Esophagus (tissue), 2 donors: ENCODE measurements around the gene CDKAL1. TPM values are rescaled to one million over a fixed set of nuclear protein-coding genes. Genes with fewer than 3 reads are reported as not detected.

Experiments
- H3K27ac ChIP-seq, 2 donors: one replicate each; pipeline ENCODE4 v1.5.1; 2013; ENCODE audit warnings: low read depth in 2 of 2, mild to moderate bottlenecking in 2 of 2, inconsistent platforms in 1 of 2, low read length in 1 of 2, moderate library complexity in 1 of 2
- H3K27me3 ChIP-seq, 2 donors: one replicate each; pipeline ENCODE4 v1.6.1; 2013; ENCODE audit warnings: low read length in 2 of 2, control low read depth in 1 of 2, mild to moderate bottlenecking in 1 of 2; ENCODE audit not compliant: insufficient read depth in 2 of 2, control insufficient read depth in 1 of 2
- H3K36me3 ChIP-seq, 2 donors: one replicate each; pipeline ENCODE4 v1.6.1; 2013; ENCODE audit warnings: low read length in 1 of 2; ENCODE audit not compliant: control insufficient read depth in 2 of 2, insufficient read depth in 2 of 2
- H3K4me1 ChIP-seq, 2 donors: one replicate each; pipeline ENCODE4 v1.6.1; 2013; ENCODE audit warnings: low read length in 1 of 2; ENCODE audit not compliant: control insufficient read depth in 2 of 2, insufficient read depth in 2 of 2
- H3K4me3 ChIP-seq, 2 donors: one replicate each; pipeline ENCODE4 v1.5.1; 2013; ENCODE audit warnings: low read length in 2 of 2, mild to moderate bottlenecking in 2 of 2, low read depth in 1 of 2, moderate library complexity in 1 of 2
- H3K9me3 ChIP-seq, 2 donors: one replicate each; pipeline ENCODE4 v1.6.1; 2013; ENCODE audit warnings: mild to moderate bottlenecking in 2 of 2, low read depth in 1 of 2, low read length in 1 of 2, moderate library complexity in 1 of 2; ENCODE audit not compliant: control insufficient read depth in 2 of 2, insufficient read depth in 1 of 2
- WGBS, 2 donors: extraction: QIAGEN DNeasy Blood & Tissue Kit; methylation state at CpG; one replicate each; pipeline ENCODE4 v1.1.7; 2013; 5-methylcytosine and 5-hydroxymethylcytosine counted together
- polyA plus RNA-seq, 2 donors: library from polyadenylated mRNA; stranded (reverse); fragments of 200-250 nt; gene quantifications; one replicate each; pipeline ENCODE4 v1.2.3, GENCODE V29; 2013
- donor health status: healthy with polysubstance abuse.
- donor health status: Bipolar disorder and iron deficiency.

The CDKAL1 gene
- polyA plus RNA-seq, 2 donors = 3.5 TPM

- Histone ChIP-seq H3K4me1 (no peaks in the 10 kb centered on the region), H3K27me3 (no peaks in the 10 kb centered on the region), H3K9me3 (no peaks in the 10 kb centered on the region), H3K27ac (no peak overlapping the region), H3K36me3 (no peaks in the 10 kb centered on the region), H3K4me3 (no peak overlapping the region)
- 77 to 88% methylated on average over 4 of the region's 4 CpGs for WGBS, 2 donors
Observed at GRCh38 chr6:21123507-21124436, 589.5 kb downstream of the CDKAL1 start.

DNA sequence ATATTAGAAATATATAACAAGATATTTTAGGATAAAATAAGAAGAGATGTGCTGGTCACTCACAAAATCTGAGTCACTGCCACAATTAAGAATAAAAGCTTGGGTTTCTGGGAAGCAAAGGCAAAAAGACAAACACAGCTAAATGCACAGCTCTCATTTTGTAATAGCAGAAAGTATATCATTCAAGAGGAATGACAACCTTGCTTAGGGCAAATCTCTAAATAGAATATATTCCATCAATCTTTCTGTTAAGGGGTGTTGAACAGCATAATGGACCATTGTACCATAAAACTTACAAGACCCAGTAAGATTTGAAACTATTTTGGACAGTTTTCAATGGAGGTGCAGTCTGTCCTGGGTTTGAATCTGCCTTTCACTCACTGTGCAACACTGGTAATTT, 594.3 kb downstream of the CDKAL1 start:
- no peaks in the 10 kb centered on the region for H3K4me1 ChIP-seq
- no peak overlapping the region for H3K27ac ChIP-seq
- no peaks in the 10 kb centered on the region for H3K9me3 ChIP-seq
- no peaks in the 10 kb centered on the region for H3K36me3 ChIP-seq
- no peaks in the 10 kb centered on the region for H3K27me3 ChIP-seq
- no peak overlapping the region for H3K4me3 ChIP-seq

- WGBS, 2 donors = 92 to 94% methylated on average over 3 of the region's 3 CpGs
Observed at GRCh38 chr6:21131406-21131805, 597.1 kb downstream of the CDKAL1 start.

DNA sequence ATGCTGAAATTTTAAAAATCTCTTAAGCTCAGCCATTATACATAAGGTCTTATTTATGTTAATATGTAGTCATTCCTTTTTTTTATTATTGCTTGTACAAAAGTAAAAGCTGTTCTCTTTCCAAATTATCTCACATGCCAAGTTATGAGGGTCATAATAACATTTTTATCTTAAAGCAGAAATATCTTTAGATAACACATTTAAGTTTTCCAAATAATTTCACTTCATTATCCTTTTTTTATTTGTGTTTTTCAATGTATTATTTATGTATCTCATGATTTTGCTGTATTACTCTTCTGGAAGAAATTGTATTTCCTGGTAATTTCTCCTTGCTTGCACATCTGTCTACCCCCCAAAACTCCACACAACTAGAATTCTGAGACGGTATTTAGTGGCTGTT, 598.2 kb downstream of the CDKAL1 start:
- H3K27ac ChIP-seq = no peak overlapping the region
- 55 to 58% methylated on average over 1 of the region's 1 CpG for WGBS, 2 donors
- no peak overlapping the region for H3K4me3 ChIP-seq

More at GRCh38 chr6:21131406-21131805, 597.1 kb downstream of the CDKAL1 start:
- no peaks in the 10 kb centered on the region for H3K36me3 ChIP-seq
- H3K4me1 ChIP-seq = no peaks in the 10 kb centered on the region
- no peaks in the 10 kb centered on the region for H3K27me3 ChIP-seq
- H3K9me3 ChIP-seq = no peaks in the 10 kb centered on the region
- H3K27ac ChIP-seq = no peak overlapping the region
- no peak overlapping the region for H3K4me3 ChIP-seq

GRCh38 chr6:21132856-21133838, 598.9 kb downstream of the CDKAL1 start:
- no peak overlapping the region for H3K27ac ChIP-seq
- no peak overlapping the region for H3K4me3 ChIP-seq
- no peaks in the 10 kb centered on the region for H3K9me3 ChIP-seq
- no peaks in the 10 kb centered on the region for H3K36me3 ChIP-seq
- no peaks in the 10 kb centered on the region for H3K27me3 ChIP-seq
- WGBS, 2 donors = 62 to 69% methylated on average over 6 of the region's 6 CpGs
- no peaks in the 10 kb centered on the region for H3K4me1 ChIP-seq

More for the DNA sequence above, 598.2 kb downstream of the CDKAL1 start:
- no peaks in the 10 kb centered on the region for H3K36me3 ChIP-seq
- no peaks in the 10 kb centered on the region for H3K4me1 ChIP-seq
- no peaks in the 10 kb centered on the region for H3K27me3 ChIP-seq
- H3K9me3 ChIP-seq = no peaks in the 10 kb centered on the region

GRCh38 chr6:21133901-21134300, 599.6 kb downstream of the CDKAL1 start:
- Histone ChIP-seq H3K9me3 (no peaks in the 10 kb centered on the region), H3K4me1 (no peaks in the 10 kb centered on the region), H3K27me3 (no peaks in the 10 kb centered on the region), H3K4me3 (no peak overlapping the region), H3K36me3 (no peaks in the 10 kb centered on the region), H3K27ac (no peak overlapping the region)
- WGBS, 2 donors = 67 to 72% methylated on average over 6 of the region's 6 CpGs

GRCh38 chr6:21134356-21134755, 600.1 kb downstream of the CDKAL1 start:
- H3K27me3 ChIP-seq = no peaks in the 10 kb centered on the region
- H3K36me3 ChIP-seq = no peaks in the 10 kb centered on the region
- H3K4me3 ChIP-seq = no peak overlapping the region
- WGBS, 2 donors = 89% methylated on average over 4 of the region's 4 CpGs
- H3K4me1 ChIP-seq = no peaks in the 10 kb centered on the region
- no peak overlapping the region for H3K27ac ChIP-seq
- H3K9me3 ChIP-seq = no peaks in the 10 kb centered on the region

DNA sequence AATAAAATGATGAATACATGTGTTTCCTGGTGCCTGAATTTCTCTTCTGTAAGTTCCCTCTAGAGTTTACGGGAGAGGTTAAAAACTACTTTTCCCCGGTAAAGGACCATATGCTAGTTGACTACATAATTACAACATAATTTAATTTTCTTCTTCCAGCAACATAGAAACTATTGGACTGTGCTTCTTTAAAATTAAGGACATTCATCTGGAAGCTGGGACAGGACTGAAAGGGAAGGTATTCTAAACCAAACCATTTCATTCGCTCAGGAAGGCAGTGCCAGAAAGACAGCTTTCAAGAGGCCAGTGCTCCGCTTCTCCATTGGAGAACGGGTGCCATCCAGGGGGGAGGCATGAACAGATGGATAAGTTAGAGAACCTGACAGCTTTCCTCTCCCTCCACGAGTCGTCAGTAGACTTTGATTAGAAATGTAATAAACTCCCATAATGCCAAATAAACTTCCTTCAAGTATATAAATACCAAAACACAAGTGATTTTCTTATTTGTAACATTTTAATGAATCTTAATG, 601.3 kb downstream of the CDKAL1 start:
- no peak overlapping the region for H3K4me3 ChIP-seq
- H3K27me3 ChIP-seq = no peaks in the 10 kb centered on the region
- H3K4me1 ChIP-seq = no peaks in the 10 kb centered on the region
- H3K27ac ChIP-seq = no peak overlapping the region
- no peaks in the 10 kb centered on the region for H3K9me3 ChIP-seq
- WGBS, 2 donors = 98% methylated on average over 7 of the region's 7 CpGs
- H3K36me3 ChIP-seq = no peaks in the 10 kb centered on the region

- 86 to 93% methylated on average over 2 of the region's 2 CpGs for WGBS, 2 donors
Observed at GRCh38 chr6:21137700-21138335, 603.6 kb downstream of the CDKAL1 start.

More at GRCh38 chr6:21137700-21138335, 603.6 kb downstream of the CDKAL1 start:
- Histone ChIP-seq H3K4me1 (no peaks in the 10 kb centered on the region), H3K9me3 (no peaks in the 10 kb centered on the region), H3K4me3 (no peak overlapping the region), H3K36me3 (no peaks in the 10 kb centered on the region), H3K27me3 (no peaks in the 10 kb centered on the region), H3K27ac (no peak overlapping the region)
